NCI-H2196 treated with DMSO at 0.1 percent for 48 hours (cell line): ENCODE measurements around the gene SANBR.
"Not testable (repeated sequence)": the region's sequence is repeated elsewhere in the genome, so short reads cannot be mapped to it uniquely, and the experiment has no call there.

Experiments used
- DNase-seq: peaks from one replicate; lab custom pipeline; 2025; ENCODE audit not compliant: unreplicated experiment; lab: John Stamatoyannopoulos, UW

The SANBR gene

DNA sequence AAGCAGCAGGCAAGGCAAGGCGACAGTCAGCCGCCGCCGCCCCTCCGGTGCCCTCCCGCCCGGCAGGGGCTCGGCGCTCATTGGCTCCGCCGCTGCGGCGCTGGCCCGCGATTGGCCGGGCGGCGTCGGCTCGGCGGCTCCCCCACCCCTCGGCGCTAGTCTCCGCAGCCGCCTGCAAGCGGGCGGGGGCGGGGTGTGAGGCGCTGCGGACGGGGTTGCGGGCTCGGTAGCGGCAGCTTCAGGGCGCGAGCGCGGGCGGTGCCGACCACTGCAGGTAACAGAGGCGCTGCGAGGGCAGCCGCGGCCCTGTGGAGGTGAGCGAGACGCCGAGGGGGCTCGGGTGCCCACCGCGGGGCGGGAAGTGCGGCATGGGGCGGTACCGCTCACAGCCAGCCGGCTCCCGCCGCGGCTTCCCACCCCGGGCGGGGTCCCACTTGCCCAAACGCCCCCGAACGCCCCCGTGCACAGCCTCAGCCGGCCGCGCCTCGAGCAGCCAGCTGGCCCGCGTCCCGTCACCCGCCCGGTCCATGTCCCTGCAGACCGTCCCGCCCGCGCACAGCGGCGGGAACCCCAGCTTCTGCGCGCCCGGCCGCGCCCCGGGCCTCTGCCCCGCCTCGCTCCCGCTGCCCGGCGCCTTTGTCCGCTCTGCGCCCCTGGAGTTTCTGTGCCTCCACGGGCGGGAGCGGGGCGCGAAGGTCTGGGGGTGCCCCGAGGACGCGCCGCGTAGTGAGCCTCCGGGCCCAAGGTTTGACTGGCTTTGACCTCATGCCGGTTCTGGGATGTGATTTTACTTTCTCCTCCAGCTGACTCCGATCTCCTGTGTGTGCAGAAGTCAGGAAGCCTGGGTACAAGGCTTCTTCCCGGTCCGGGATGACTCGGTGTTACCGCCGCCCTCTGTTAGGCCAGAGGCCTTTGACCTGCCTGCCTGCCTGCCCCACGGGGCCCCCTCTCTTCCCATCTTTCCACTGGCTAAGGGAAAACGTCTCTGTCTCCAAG lies at the start of gene SANBR:
Gene SANBR, plus strand, starts transcription at position 158 of the 996 bp plus-strand sequence. CDS start 4,480 bp downstream, outside the sequence.
- peak; percentile 66 for DNase-seq

DNA sequence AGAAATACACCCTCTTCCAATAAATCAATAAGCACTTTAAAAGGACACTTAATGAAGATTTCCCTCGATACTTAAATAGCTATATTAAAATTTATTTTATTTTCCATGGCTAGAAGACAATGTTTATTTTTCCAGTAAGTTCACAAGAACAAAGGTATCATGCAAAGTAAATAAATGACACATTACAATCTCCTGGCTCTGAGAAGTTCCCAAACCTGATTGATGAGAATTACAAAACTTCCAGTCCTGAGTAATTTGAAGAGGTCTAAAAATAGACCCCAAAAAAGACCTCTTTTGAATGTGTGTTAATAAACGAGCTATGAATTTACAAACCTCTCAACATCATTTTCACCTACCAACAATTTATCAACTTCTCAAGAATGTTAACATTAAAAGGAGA lies 49.7 kb upstream of the SANBR start:
- DNase-seq, result no peak

DNA sequence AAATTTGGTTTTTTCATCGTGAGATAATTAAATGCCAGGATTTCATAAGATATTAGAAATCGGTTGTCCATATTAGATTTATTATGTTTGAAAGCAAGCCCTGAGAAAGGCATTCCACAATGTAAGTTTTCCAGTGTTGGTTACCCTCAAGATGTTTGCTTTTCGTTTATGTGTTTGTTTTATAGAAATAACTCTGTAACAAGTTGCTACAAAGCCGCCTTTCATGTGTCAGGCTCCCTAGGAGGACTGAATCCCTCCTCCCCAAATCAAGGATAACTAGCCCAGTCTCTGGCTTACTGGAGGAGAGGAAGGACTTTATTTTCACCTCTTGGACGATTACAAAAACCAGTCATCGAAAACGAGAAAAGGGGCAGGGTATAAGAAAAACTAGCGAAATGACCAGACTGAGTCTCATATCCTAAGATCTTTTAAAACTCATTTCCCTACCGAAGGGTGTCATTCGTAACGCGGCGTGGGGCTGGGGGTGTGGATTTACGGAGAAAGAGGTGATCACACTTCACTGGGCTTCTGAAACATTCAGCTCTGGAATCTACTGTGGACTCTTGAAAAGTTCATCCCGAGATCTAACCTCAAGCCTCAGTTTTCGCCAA lies 49.2 kb upstream of the SANBR start:
- no peak for DNase-seq

- peak; percentile 58 for DNase-seq
Observed at GRCh38 chr2:61017003-61017555, 48.6 kb upstream of the SANBR start.

GRCh38 chr2:61017556-61018317 lies 47.9 kb upstream of the SANBR start, which contains the start of the genes PEX13 and PUS10:
PEX13 (plus strand) TSS chr2:61017720; CDS start chr2:61017760, 40 bp downstream.
PUS10 (minus strand) TSS chr2:61018255; CDS start chr2:61011890, 6,365 bp downstream.
- DNase-seq, result peak; percentile 50

DNA sequence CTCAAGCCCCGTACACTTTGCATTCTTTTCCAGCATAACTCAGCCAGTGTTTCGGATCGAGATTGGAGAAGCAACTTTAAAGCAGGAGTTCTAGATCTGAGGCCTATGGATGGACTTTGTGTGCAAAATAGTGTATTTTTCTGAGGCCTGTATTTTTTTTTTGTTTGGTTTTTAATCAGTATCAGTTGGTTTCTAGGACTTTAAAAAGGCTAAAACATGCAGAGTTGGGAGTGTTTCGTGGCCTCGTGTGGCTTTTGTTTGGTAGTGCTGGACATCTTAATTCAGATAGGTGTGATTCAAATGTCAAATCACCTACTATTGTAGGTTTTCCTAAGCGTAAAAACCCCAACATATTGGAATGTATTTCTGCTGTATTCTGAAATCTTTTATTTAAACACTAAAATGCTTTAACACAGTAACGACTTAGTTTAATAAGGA lies 47.3 kb upstream of the SANBR start:
- no peak for DNase-seq

DNA sequence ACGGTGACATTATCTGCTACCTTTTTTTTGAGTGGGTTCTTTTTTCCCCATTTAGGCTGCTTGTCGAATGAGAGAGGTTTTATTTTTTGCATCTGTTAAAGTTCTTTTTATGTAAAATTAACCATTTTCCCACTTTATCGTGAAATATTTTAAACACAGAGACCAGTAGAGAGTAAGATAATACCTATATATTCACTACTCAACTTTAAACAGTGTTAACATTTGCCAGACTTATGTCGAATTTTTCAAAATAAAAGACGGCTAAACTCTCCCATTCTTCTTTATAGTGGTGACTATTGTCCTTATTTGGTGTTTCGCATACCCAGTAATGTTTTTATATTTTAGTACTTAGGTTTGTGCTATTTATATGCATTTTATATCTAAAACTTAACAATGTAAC lies 46.9 kb upstream of the SANBR start:
- no peak for DNase-seq

DNA sequence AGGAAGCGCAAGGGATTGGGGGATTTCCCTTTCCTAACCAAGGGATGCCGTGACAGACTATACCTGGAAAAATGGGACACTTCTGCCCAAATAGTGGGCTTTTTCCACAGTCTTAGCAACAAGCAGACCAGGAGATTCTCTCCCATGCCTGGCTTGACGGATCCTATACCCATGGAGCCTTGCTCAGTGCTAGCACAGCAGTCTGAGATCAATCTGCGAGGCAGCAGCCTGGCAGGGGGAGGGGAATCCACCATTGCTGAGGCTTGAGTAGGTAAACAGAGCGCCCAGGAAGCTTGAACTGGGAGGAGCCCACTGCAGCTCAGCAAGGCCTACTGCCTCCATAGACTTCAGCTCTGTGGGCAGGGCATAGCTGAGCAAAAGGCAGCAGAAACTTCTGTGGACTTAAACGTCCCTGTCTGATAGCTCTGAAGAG lies 44.4 kb upstream of the SANBR start:
- DNase-seq, result no peak

DNA sequence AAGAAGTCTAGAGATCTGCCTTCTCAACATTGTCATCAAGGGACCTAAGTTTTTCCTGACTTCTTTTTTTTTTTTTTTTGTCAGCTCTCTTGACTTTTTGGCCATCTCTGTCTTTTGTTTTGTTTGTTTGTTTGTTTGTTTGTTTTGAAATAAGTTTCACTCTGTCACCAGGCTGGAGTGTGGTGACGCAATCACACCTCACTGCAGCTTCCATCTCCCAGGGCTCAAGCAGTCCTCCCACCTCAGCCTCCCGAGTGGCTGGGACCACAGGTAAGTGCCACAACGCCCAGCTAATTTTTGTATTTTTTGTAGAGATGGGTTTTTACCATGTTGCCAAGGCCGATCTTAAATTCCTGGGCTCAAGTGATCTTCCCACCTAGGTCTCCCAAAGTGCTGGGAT lies 42.0 kb upstream of the SANBR start:
- DNase-seq, result no peak

- no peak for DNase-seq
Observed at GRCh38 chr2:61029533-61029932, 36.1 kb upstream of the SANBR start.

DNA sequence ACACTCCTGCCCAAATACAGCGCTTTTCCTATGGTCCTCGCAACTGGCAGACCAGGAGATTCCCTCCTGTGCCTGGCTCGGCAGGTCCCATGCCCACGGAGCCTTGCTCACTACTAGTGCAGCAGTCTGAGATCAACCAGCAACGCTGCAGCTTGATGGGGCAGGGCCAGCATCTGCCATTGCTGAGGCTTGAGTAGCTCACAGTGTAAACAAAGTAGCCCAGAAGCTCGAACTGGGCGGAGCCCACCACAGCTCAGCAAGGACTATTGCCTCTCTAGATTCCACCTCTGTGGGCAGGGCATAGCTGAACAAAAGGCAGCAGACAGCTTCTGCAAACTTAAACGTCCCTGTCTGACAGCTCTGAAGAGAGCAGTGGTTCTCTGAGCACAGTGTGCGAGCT lies 31.1 kb upstream of the SANBR start:
- not testable (repeated sequence) for DNase-seq

GRCh38 chr2:61036643-61037042 lies 29.0 kb upstream of the SANBR start:
- not testable (repeated sequence) for DNase-seq

DNA sequence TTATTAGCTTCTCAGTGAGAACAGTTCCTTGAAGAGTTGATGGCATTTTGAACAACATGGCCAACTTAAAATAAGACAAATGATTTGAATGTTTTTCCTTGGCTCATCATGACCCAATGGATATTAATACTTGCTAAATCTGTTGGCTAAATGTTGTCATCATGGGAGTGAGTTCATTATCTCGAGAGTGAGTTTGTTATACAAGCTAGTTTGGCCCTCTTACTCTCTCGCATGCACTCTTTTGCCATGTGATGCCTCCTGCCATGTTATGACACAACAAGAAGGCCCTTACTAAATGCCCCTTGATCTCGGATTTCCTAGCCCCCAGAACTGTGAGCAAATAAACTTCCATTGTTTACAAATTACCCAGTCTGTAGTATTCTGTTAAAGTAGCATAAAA lies 22.9 kb upstream of the SANBR start:
- no peak for DNase-seq

- DNase-seq, result no peak
Observed at GRCh38 chr2:61044636-61045035, 21.0 kb upstream of the SANBR start.

DNA sequence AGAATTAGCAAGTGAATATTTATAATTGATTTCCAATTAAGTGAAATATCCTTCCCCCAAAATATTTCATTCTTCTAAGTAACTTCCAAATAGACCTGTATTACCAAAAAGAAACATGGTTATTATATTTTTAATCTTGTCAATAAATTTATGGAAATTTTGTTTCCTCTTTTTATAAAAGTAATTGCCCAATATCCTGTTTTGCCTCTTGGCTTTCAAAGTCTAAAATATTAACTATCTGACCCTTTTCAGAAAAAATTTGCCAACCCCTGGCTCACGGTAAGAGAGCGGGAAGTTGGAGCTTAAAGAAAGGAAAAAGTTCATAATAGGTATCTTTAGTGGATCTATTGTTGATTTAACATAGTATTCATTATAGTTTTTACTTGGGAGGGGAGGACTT lies 20.4 kb upstream of the SANBR start:
- no peak for DNase-seq

- no peak for DNase-seq
Observed at GRCh38 chr2:61045999-61046398, 19.7 kb upstream of the SANBR start.

DNA sequence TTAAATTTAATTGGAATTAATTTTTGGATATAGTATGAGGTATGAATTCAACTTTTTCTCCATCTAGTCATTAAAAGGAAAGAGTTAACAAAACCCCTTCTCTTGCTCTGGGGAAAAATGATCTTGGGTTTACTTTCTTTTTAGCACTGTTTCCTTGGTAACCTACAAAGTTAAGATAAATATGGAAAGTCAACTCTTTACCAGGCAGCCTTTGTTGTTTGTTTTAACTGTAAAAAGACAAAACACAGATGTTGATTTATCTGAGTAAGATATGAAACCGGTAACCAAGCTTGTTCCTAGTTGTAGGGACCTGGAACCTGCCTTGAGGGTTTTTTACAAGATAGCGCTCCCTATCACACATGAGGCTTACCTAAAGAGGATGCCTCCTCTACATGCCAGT lies 10.1 kb upstream of the SANBR start:
- DNase-seq, result no peak

DNA sequence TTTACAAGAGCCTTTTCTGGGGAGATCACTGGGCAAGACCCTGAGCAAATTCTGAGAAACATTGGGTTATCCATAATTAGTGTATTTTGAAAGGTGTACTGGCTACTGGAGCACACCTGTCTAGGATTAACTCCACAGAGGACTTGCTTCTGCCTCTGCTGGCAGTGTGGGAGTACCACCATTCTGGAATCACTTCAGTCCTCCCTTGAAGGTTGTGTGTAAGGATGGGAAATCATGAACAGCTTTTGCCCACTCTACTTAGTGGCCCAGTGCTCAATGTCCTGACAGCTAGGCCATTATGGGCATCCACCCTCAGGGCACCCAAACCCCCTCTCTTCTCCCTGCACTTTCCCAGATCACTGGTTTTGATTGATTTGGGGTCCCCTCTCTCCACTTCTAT lies 8.1 kb upstream of the SANBR start:
- no peak for DNase-seq

- DNase-seq, result no peak
Observed at GRCh38 chr2:61059382-61059781, 6.3 kb upstream of the SANBR start.

GRCh38 chr2:61074100-61074499 lies 8.4 kb downstream of the SANBR start:
- DNase-seq, result no peak

DNA sequence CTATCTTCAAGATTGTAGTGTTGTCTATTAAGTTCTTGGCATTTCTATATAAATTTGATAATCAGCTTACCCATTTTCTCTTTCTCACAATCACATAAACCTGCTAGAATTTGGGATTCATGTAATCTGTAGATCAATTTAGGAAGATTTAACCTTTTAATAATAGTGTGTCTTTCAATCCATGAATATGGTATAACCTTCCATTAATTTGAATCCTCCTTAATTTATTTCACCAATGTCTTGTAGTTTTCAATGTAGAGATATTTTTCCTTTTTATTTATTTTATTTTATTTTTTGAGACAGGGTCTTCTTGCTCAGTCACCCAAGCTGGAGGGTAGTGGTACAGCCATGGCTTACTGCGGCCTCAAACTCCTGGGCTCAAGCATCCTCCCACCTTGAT lies 20.2 kb downstream of the SANBR start:
- DNase-seq, result no peak
